Measurements from ENCODE around the gene NFATC2.
A peak's percentile ranks its signal among the peaks of the same experiment; 100 is the strongest.

NFATC2 gene

DNA sequence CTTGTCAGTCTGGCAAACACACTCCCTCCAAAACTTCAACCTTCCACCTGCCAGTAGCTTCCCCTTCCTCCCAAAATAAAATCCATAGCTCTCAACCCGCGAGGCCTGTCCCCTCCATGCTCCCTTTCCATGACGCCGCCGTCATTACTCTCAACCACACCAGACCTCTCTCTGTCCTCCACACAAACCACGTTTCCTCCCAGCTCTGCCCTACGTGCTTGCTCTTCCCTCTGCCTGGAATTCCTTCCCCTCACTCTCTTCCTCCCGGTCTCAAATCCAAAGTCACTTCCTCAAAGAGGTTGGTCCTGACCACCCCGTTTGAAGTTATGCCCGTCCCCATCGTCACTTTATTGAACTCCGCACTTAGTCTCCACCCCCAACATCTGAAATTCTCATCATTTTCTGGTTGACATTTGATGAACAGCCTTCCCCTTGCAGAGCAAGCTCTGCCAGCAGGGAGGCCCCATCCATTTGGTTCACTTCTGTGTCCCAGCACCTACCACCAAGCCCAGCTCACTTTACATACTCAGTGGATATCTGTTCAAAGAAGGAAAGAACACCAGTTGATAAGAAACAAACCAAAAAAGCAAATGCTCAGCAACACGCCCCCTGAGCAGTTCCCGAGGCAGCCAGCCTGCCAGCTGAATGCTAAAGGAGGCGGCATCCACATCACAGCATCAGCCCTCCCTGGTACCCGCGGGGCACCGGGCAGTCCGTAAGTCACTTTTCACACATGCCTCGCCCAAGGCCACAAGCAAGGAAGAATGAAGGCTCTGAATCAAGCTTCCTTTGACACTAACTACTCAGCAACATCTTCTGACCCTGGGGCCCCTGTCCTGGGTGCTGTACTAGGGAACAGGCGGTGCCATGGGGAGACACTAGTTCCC, 125.0 kb downstream of the NFATC2 start:
- 56% methylated on average over 17 of the region's 21 CpGs for WGBS (ENCODE audit: insufficient coverage)
- no peaks in the 10 kb centered on the region for H3K9me3 ChIP-seq (ENCODE audit: control extremely low read depth in 1 of 5, control insufficient read depth in 4 of 5, insufficient read depth in 2 of 5, low read depth in 1 of 5, low read length in 4 of 5)
- POLR2A ChIA-PET = interaction anchor here (0.6 kb wide), 1 partner anchor 115 kb away, joined by 3 read pairs; no protein-coding TSS in a partner anchor
- CTCF ChIA-PET = interaction anchor here (1.0 to 2.1 kb wide), 7 partner anchors 8 to 177 kb away, joined by 3 to 5 read pairs (median 4); no protein-coding TSS in a partner anchor
- H3K36me3 ChIP-seq (ENCODE audit: control insufficient read depth in 4 of 4, insufficient read depth in 4 of 4, low read length in 3 of 4) = peaks cover 3 to 46% (median 31%) of the 10 kb centered on the region in 4 experiments
- no peaks in the 10 kb centered on the region for H3K27me3 ChIP-seq (replicated peaks in 2 of 5; ENCODE audit: control insufficient read depth in 4 of 5, insufficient read depth in 5 of 5, low read length in 4 of 5)
- peaks cover 0 to 20% (median 7%) of the 10 kb centered on the region in 4 experiments for H3K4me1 ChIP-seq (ENCODE audit: control extremely low read depth in 1 of 4, control insufficient read depth in 4 of 4, insufficient read depth in 4 of 4, low read length in 3 of 4)
- H3K4me3 ChIP-seq (ENCODE audit: control insufficient read depth in 1 of 7, extremely low read depth in 1 of 7, insufficient read depth in 4 of 7, low read depth in 2 of 7, low read length in 6 of 7) = no peak overlapping the region
- H3K27ac ChIP-seq (ENCODE audit: insufficient read depth in 1 of 2, low read depth in 1 of 2, low read length in 2 of 2, poor library complexity in 1 of 2, severe bottlenecking in 2 of 2) = no peak overlapping the region
- no peak for DNase-seq

DNA sequence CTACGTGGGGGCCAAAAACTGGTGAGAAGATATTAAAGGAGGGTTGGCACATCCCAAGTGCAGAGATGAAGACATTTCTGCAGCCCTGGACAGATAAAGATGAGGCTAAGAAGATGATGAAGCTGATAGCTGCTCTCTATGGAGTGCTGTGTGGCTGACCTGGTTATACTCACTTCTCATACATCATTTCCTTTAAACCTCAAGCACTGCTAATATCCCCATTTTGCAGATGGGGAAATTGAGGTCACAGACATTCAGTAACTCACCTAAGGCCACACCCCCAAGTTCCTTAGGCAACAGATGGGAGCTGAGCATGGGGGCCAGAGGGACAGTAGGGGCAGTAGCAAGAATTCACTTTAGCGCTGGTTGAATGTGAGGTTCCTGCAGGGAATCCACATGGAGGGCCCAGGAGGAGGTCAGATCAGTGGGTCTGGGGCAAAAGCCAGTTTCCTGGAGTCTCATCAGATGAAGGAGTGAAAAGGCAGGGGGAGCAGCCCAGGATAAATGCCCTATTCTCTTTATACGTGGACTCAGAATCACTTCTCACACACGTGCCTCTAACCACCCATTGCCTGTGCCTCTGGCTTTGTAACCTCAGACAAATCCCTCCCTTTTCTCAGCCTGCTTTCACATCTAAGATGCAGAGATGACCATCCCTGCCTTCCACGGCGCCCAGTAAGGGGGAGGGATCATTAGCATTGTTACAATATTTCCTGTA, 125.8 kb downstream of the NFATC2 start:
- no peak for DNase-seq
- no peaks in the 10 kb centered on the region for H3K27me3 ChIP-seq (replicated peaks in 2 of 5; ENCODE audit: control insufficient read depth in 4 of 5, insufficient read depth in 5 of 5, low read length in 4 of 5)
- no peak overlapping the region for H3K27ac ChIP-seq (ENCODE audit: insufficient read depth in 1 of 2, low read depth in 1 of 2, low read length in 2 of 2, poor library complexity in 1 of 2, severe bottlenecking in 2 of 2)
- H3K36me3 ChIP-seq (ENCODE audit: control insufficient read depth in 4 of 4, insufficient read depth in 4 of 4, low read length in 3 of 4) = peaks cover 3 to 41% (median 26%) of the 10 kb centered on the region in 4 experiments
- no peak overlapping the region for H3K4me3 ChIP-seq (ENCODE audit: control insufficient read depth in 1 of 7, extremely low read depth in 1 of 7, insufficient read depth in 4 of 7, low read depth in 2 of 7, low read length in 6 of 7)
- 71% methylated on average over 6 of the region's 6 CpGs for WGBS (ENCODE audit: insufficient coverage)
- CTCF ChIA-PET = interaction anchor here (1.0 to 1.2 kb wide), 2 partner anchors 26 to 178 kb away, joined by 4 read pairs; no protein-coding TSS in a partner anchor
- POLR2A ChIA-PET = interaction anchor here (0.6 kb wide), 1 partner anchor 116 kb away, joined by 3 read pairs; no protein-coding TSS in a partner anchor
- H3K9me3 ChIP-seq (ENCODE audit: control extremely low read depth in 1 of 5, control insufficient read depth in 4 of 5, insufficient read depth in 2 of 5, low read depth in 1 of 5, low read length in 4 of 5) = no peaks in the 10 kb centered on the region
- peaks cover 0 to 27% (median 15%) of the 10 kb centered on the region in 4 experiments for H3K4me1 ChIP-seq (ENCODE audit: control extremely low read depth in 1 of 4, control insufficient read depth in 4 of 4, insufficient read depth in 4 of 4, low read length in 3 of 4)

DNA sequence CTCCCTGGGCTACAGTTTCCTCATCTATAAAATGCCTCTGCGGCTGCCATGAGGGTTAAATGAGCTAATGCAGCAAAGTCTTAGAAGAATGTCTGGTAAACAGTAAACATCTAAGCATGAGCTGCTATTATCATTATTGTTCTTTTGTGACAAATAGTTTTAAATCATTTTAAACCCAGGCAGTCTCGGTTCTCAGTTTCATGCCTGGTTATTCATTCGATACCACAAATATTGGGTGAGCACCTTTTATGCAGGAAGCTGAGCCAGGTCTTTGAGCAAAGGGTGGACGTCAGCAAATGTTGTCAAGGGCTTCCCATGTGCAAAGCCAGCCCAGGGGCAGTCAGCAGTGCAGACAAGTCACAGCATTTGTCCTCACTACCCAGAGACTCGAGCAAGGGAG, 128.7 kb downstream of the NFATC2 start:
- Histone ChIP-seq H3K36me3 (ENCODE audit: control insufficient read depth in 4 of 4, insufficient read depth in 4 of 4, low read length in 3 of 4) (peaks cover 7 to 39% (median 31%) of the 10 kb centered on the region in 4 experiments), H3K4me1 (ENCODE audit: control extremely low read depth in 1 of 4, control insufficient read depth in 4 of 4, insufficient read depth in 4 of 4, low read length in 3 of 4) (peaks cover 0 to 25% (median 15%) of the 10 kb centered on the region in 4 experiments), H3K9me3 (ENCODE audit: control extremely low read depth in 1 of 5, control insufficient read depth in 4 of 5, insufficient read depth in 2 of 5, low read depth in 1 of 5, low read length in 4 of 5) (no peaks in the 10 kb centered on the region), H3K27me3 (replicated peaks in 2 of 5; ENCODE audit: control insufficient read depth in 4 of 5, insufficient read depth in 5 of 5, low read length in 4 of 5) (no peaks in the 10 kb centered on the region), H3K4me3 (ENCODE audit: control insufficient read depth in 1 of 7, extremely low read depth in 1 of 7, insufficient read depth in 4 of 7, low read depth in 2 of 7, low read length in 6 of 7) (no peak overlapping the region), H3K27ac (ENCODE audit: insufficient read depth in 1 of 2, low read depth in 1 of 2, low read length in 2 of 2, poor library complexity in 1 of 2, severe bottlenecking in 2 of 2) (no peak overlapping the region)
- CTCF ChIA-PET = interaction anchor here (1.2 to 2.2 kb wide), 2 partner anchors 9 to 10 kb away, joined by 3 to 7 read pairs; no protein-coding TSS in a partner anchor
- POLR2A ChIA-PET = no interaction called here
- 100% methylated on average over 1 of the region's 5 CpGs for WGBS (ENCODE audit: insufficient coverage)
- no peak for DNase-seq

DNA sequence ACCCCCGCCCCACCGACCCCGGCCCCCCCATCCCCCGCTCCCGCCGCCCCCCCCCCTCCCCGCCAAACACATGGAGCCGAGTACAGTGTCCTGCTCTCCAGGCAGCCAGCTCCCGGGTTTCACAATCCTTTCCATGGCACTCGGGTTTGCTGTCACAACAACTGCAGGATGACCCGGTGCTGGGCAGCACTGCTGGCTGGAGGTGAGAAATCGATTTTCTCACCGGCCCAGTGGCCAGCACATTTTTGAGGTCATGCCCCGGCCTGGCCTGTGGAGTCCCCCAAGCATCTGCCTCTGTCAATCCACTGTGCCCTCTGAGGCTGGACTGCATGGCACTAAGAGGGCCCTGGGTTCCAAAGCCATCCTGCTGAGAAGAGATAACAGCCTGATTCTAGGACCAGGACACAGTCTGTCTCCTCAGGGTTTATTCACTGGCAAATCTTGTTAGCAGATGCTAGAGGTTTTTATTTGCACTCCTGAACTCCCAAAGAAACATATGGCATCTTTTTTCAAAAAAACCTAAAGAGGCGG, 129.5 kb downstream of the NFATC2 start:
- ChIA-PET CTCF (interaction anchor here (0.6 to 3.0 kb wide), 5 partner anchors 9 to 314 kb away, joined by 3 to 22 read pairs (median 5); no protein-coding TSS in a partner anchor), POLR2A (no interaction called here)
- Histone ChIP-seq H3K9me3 (ENCODE audit: control extremely low read depth in 1 of 5, control insufficient read depth in 4 of 5, insufficient read depth in 2 of 5, low read depth in 1 of 5, low read length in 4 of 5) (no peaks in the 10 kb centered on the region), H3K27ac (ENCODE audit: insufficient read depth in 1 of 2, low read depth in 1 of 2, low read length in 2 of 2, poor library complexity in 1 of 2, severe bottlenecking in 2 of 2) (no peak overlapping the region), H3K4me3 (ENCODE audit: control insufficient read depth in 1 of 7, extremely low read depth in 1 of 7, insufficient read depth in 4 of 7, low read depth in 2 of 7, low read length in 6 of 7) (no peak overlapping the region), H3K4me1 (ENCODE audit: control extremely low read depth in 1 of 4, control insufficient read depth in 4 of 4, insufficient read depth in 4 of 4, low read length in 3 of 4) (peaks cover 0 to 25% (median 15%) of the 10 kb centered on the region in 4 experiments), H3K36me3 (ENCODE audit: control insufficient read depth in 4 of 4, insufficient read depth in 4 of 4, low read length in 3 of 4) (peaks cover 4 to 41% (median 29%) of the 10 kb centered on the region in 4 experiments), H3K27me3 (replicated peaks in 2 of 5; ENCODE audit: control insufficient read depth in 4 of 5, insufficient read depth in 5 of 5, low read length in 4 of 5) (no peaks in the 10 kb centered on the region)
- 86% methylated on average over 9 of the region's 15 CpGs for WGBS (ENCODE audit: insufficient coverage)
- no peak for DNase-seq

DNA sequence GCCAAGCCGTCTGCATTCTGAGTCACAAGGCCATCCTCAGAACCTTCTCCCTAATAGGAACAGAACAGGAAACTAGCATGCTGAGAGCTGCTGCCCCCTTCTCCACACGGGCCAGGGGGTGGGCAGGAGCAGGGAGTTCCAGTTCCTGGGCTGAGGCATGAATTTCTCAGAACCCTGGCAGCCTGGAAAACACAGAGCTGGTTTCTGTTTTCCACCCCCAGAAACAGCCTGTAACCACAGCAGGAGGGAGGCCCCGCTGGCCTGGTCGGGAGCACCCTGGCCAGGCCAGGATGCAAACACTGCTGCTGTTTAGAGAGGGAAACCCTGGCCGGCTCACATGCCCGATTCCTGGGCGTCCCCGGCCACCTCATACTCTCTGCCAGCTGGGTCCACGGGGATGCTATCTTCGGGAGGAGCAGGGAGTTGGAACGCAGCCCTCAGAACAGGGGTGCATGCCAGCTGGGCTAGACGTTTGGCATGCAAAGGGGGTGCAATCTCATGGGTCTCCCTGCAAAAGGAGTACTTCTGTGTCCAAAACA, 130.1 kb downstream of the NFATC2 start:
- H3K27ac ChIP-seq (ENCODE audit: insufficient read depth in 1 of 2, low read depth in 1 of 2, low read length in 2 of 2, poor library complexity in 1 of 2, severe bottlenecking in 2 of 2) = peak overlapping the region in 1 of 2 experiments; percentile 49
- no peaks in the 10 kb centered on the region for H3K9me3 ChIP-seq (ENCODE audit: control extremely low read depth in 1 of 5, control insufficient read depth in 4 of 5, insufficient read depth in 2 of 5, low read depth in 1 of 5, low read length in 4 of 5)
- peaks cover 0 to 20% (median 14%) of the 10 kb centered on the region in 4 experiments for H3K4me1 ChIP-seq (ENCODE audit: control extremely low read depth in 1 of 4, control insufficient read depth in 4 of 4, insufficient read depth in 4 of 4, low read length in 3 of 4)
- ChIA-PET POLR2A (no interaction called here), CTCF (interaction anchor here (0.6 to 3.0 kb wide), 5 partner anchors 11 to 315 kb away, joined by 3 to 22 read pairs (median 5); no protein-coding TSS in a partner anchor)
- H3K36me3 ChIP-seq (ENCODE audit: control insufficient read depth in 4 of 4, insufficient read depth in 4 of 4, low read length in 3 of 4) = peaks cover 4 to 44% (median 32%) of the 10 kb centered on the region in 4 experiments
- no peak overlapping the region for H3K4me3 ChIP-seq (ENCODE audit: control insufficient read depth in 1 of 7, extremely low read depth in 1 of 7, insufficient read depth in 4 of 7, low read depth in 2 of 7, low read length in 6 of 7)
- H3K27me3 ChIP-seq (replicated peaks in 2 of 5; ENCODE audit: control insufficient read depth in 4 of 5, insufficient read depth in 5 of 5, low read length in 4 of 5) = no peaks in the 10 kb centered on the region
- no peak for DNase-seq
- 20% methylated on average over 5 of the region's 12 CpGs for WGBS (ENCODE audit: insufficient coverage)

DNA sequence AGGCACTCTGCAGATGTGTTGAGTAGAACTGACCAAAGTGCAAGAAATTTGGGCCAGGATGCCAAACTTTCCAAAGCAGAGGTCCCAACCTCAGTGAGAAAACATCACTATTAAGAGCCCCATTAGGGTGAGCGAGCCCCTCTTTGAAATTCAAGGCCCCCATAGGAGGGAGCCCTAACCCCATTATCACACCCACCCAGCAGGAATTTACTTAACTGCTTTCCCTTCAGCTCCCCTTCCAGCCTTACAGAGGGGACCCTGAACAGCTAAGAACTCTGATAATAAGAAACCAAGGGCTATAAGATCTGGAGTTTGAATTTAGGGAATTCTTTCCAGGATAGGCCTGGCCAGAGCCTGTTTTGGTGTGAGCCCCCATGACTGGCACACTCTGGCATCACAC, 130.6 kb downstream of the NFATC2 start:
- DNase-seq = peak in 2 of 3 donors; percentile 19 to 32
- H3K27me3 ChIP-seq (replicated peaks in 2 of 5; ENCODE audit: control insufficient read depth in 4 of 5, insufficient read depth in 5 of 5, low read length in 4 of 5) = no peaks in the 10 kb centered on the region
- ChIA-PET CTCF (interaction anchor here (1.1 to 3.0 kb wide), 4 partner anchors 11 to 183 kb away, joined by 3 to 22 read pairs (median 6); no protein-coding TSS in a partner anchor), POLR2A (no interaction called here)
- no peak overlapping the region for H3K4me3 ChIP-seq (ENCODE audit: control insufficient read depth in 1 of 7, extremely low read depth in 1 of 7, insufficient read depth in 4 of 7, low read depth in 2 of 7, low read length in 6 of 7)
- H3K36me3 ChIP-seq (ENCODE audit: control insufficient read depth in 4 of 4, insufficient read depth in 4 of 4, low read length in 3 of 4) = peaks cover 4 to 49% (median 34%) of the 10 kb centered on the region in 4 experiments
- peaks cover 0 to 16% (median 12%) of the 10 kb centered on the region in 4 experiments for H3K4me1 ChIP-seq (ENCODE audit: control extremely low read depth in 1 of 4, control insufficient read depth in 4 of 4, insufficient read depth in 4 of 4, low read length in 3 of 4)
- WGBS (ENCODE audit: insufficient coverage) = no CpG with 5 or more reads among the region's 1 CpG
- H3K27ac ChIP-seq (ENCODE audit: insufficient read depth in 1 of 2, low read depth in 1 of 2, low read length in 2 of 2, poor library complexity in 1 of 2, severe bottlenecking in 2 of 2) = peak overlapping the region in 1 of 2 experiments; percentile 49
- H3K9me3 ChIP-seq (ENCODE audit: control extremely low read depth in 1 of 5, control insufficient read depth in 4 of 5, insufficient read depth in 2 of 5, low read depth in 1 of 5, low read length in 4 of 5) = no peaks in the 10 kb centered on the region

Data from common myeloid progenitor, CD34-positive (primary cell).